Mucosa of descending colon (tissue), 3 donors: ENCODE results near the gene COMMD1. TPM values are rescaled to one million over a fixed set of nuclear protein-coding genes. Genes with fewer than 3 reads are reported as not detected.

Experiments used
- ATAC-seq: fragments of 200-7000 bp; cut with Tn5 transposase; one replicate; pipeline ENCODE4 v1.9.1; 2020; ENCODE audit warnings: mild to moderate bottlenecking, moderate library complexity
- DNase-seq, 3 donors: peaks; one replicate each; pipeline ENCODE4 v3.0.0-alpha.2; 2020
- H3K36me3 ChIP-seq: fragments of 200-600 bp; one replicate; pipeline ENCODE4 v1.8.0; 2021; ENCODE audit warnings: low read depth, mild to moderate bottlenecking
- H3K4me1 ChIP-seq: fragments of 200-600 bp; one replicate; pipeline ENCODE4 v1.8.0; 2021; ENCODE audit warnings: low read depth, mild to moderate bottlenecking
- H3K4me3 ChIP-seq: fragments of 200-600 bp; one replicate; pipeline ENCODE4 v1.8.0; 2021; ENCODE audit warnings: mild to moderate bottlenecking
- H3K9me3 ChIP-seq: fragments of 200-600 bp; one replicate; pipeline ENCODE4 v1.8.0; 2021; ENCODE audit warnings: mild to moderate bottlenecking
- intact Hi-C, 2 donors: fragments of 100-400 bp; cut with DNase I in 1 of 2; cut with micrococcal nuclease in 1 of 2; formaldehyde crosslinking; loops; one replicate each; pipeline versions ENCODE4 v1.11.0 to v1.11.1; 2022; cut with DNase I, micrococcal nuclease
- total RNA-seq, 3 donors: library from RNA; stranded (reverse); fragmentation: NEBNext Ultra II Directional in 2 of 3; extraction: Animal tissue kit (Norgen Biotek cat#: 25700) in 2 of 3; gene quantifications; one replicate each; pipeline versions ENCODE4 v1.2.1 to v1.2.4, GENCODE V29; 2021 to 2023
- TF ChIP-seq, protein P1 (sequence below): fragments of 200-600 bp; IDR thresholded peaks from one replicate; pipeline ENCODE4 v1.8.0; 2022; ENCODE audit warnings: antibody characterized with exemption, mild to moderate bottlenecking
- donor health status: DM: no; HTN: no; CAD: no; lungs with moderate emphysema.
- donor health status: DM: no; HTN: no; CAD: no.
- donor health status: DM: no; HTN: yes; CAD: no.

Gene COMMD1
- total RNA-seq, 3 donors from 2014 or later, result 21.5 to 33.5 (median 24.8) TPM

- ATAC-seq (no peak), DNase-seq (no peak)
- no peaks in the 10 kb centered on the region for H3K9me3 ChIP-seq
- H3K36me3 ChIP-seq, result no peaks in the 10 kb centered on the region
- TF ChIP-seq, protein P1, sequence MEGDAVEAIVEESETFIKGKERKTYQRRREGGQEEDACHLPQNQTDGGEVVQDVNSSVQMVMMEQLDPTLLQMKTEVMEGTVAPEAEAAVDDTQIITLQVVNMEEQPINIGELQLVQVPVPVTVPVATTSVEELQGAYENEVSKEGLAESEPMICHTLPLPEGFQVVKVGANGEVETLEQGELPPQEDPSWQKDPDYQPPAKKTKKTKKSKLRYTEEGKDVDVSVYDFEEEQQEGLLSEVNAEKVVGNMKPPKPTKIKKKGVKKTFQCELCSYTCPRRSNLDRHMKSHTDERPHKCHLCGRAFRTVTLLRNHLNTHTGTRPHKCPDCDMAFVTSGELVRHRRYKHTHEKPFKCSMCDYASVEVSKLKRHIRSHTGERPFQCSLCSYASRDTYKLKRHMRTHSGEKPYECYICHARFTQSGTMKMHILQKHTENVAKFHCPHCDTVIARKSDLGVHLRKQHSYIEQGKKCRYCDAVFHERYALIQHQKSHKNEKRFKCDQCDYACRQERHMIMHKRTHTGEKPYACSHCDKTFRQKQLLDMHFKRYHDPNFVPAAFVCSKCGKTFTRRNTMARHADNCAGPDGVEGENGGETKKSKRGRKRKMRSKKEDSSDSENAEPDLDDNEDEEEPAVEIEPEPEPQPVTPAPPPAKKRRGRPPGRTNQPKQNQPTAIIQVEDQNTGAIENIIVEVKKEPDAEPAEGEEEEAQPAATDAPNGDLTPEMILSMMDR, result no peak
- H3K4me1 ChIP-seq, result no peaks in the 10 kb centered on the region
- H3K4me3 ChIP-seq, result no peak overlapping the region
- intact Hi-C loops, result no loop called here
Measured at GRCh38 chr2:61970807-61971556, 65.5 kb downstream of the COMMD1 start.

DNA sequence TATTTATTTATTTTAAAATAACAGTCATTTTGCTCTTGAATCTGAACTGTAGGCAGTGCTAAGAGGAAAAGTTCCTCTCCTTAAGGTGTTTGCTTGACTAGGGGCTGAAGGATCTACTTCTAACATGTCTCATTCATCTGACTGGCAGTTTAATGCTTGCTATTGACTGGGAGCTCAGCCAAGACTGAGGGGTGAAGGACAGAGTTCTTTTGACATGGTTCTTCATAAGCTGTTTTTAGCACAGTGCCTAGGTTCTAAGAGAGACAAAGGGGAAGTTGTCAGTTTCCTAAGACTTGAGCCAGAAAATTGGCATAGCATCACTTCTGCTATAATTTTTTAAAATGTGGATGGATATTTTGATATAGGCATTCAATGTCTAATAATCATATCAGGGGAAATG lies 73.0 kb downstream of the COMMD1 start:
- Histone ChIP-seq H3K4me1 (peaks cover 4% of the 10 kb centered on the region), H3K9me3 (peaks cover 5% of the 10 kb centered on the region), H3K4me3 (no peak overlapping the region), H3K36me3 (no peaks in the 10 kb centered on the region)
- intact Hi-C loops, result no loop called here
- TF ChIP-seq, protein P1, result no peak
- DNase-seq (peak in 1 of 3 donors; percentile 69), ATAC-seq (peak; percentile 55)

GRCh38 chr2:61980758-61981157 lies 75.3 kb downstream of the COMMD1 start:
- no peak for DNase-seq
- no peaks in the 10 kb centered on the region for H3K36me3 ChIP-seq
- peaks cover 4% of the 10 kb centered on the region for H3K4me1 ChIP-seq
- TF ChIP-seq, protein P1, result no peak
- intact Hi-C loops, result no loop called here
- no peak for ATAC-seq
- peaks cover 5% of the 10 kb centered on the region for H3K9me3 ChIP-seq
- no peak overlapping the region for H3K4me3 ChIP-seq

DNA sequence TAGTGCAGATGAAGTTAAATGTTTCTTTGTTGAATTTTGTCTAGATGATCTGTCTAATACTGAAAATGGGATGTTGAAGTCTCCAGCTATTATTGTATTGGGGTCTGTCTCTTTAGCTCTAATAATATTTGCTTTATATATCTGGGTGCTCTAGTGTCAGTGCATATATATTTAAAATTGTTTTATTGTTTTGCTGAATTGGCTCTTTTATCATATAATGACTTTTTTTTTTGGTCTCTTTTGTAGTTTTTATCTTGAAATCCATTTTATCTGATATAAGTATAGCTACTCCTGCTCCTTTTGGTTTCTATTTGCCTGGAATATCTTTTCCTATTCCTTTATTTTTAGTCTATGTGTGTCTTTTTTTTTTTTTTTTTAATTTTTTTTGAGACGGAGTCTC lies 79.2 kb downstream of the COMMD1 start:
- intact Hi-C loops, result no loop called here
- ATAC-seq, result no peak
- TF ChIP-seq, protein P1, result no peak
- H3K4me3 ChIP-seq, result no peak overlapping the region
- no peaks in the 10 kb centered on the region for H3K36me3 ChIP-seq
- H3K9me3 ChIP-seq, result peaks cover 5% of the 10 kb centered on the region
- no peaks in the 10 kb centered on the region for H3K4me1 ChIP-seq
- no peak for DNase-seq

GRCh38 chr2:61988462-61989366 lies 83.2 kb downstream of the COMMD1 start:
- Histone ChIP-seq H3K4me3 (no peak overlapping the region), H3K4me1 (no peaks in the 10 kb centered on the region), H3K9me3 (no peaks in the 10 kb centered on the region), H3K36me3 (no peaks in the 10 kb centered on the region)
- TF ChIP-seq, protein P1, result no peak
- DNase-seq (no peak), ATAC-seq (no peak)
- intact Hi-C loops, result no loop called here
